KOPT-K1 (cell line): ENCODE measurements around the gene IL31.

Experiments
- H3K27ac ChIP-seq: fragments of 200-600 bp; sonication (generic); 2 replicates; pipeline ENCODE4 v1.5.1; 2016; ENCODE audit warnings: antibody characterized with exemption, mild to moderate bottlenecking, low read depth, low read length; ENCODE audit not compliant: poor library complexity, severe bottlenecking
- H3K36me3 ChIP-seq: fragments of 200-600 bp; sonication (generic); 2 replicates; pipeline ENCODE4 v1.5.1; 2017; ENCODE audit warnings: antibody characterized with exemption, mild to moderate bottlenecking, low read length, moderate library complexity; ENCODE audit not compliant: insufficient read depth
- H3K9me3 ChIP-seq: fragments of 200-600 bp; sonication (generic); 2 replicates; pipeline ENCODE4 v1.5.1; 2017; ENCODE audit warnings: antibody characterized with exemption, low read length, mild to moderate bottlenecking; ENCODE audit not compliant: insufficient read depth, poor library complexity, severe bottlenecking

The IL31 gene

GRCh38 chr12:122200541-122201175 is 26.6 kb upstream of the IL31 start:
- H3K36me3 ChIP-seq = peaks cover under 1% of the 10 kb centered on the region; the same call in 1 of the 2 replicates
- peaks cover 4% of the 10 kb centered on the region for H3K9me3 ChIP-seq
- no peak overlapping the region for H3K27ac ChIP-seq

- Histone ChIP-seq H3K27ac (no peak overlapping the region), H3K9me3 (peaks cover 13% of the 10 kb centered on the region), H3K36me3 (no peaks in the 10 kb centered on the region)
These were observed 25.7 kb upstream of the IL31 start for GRCh38 chr12:122199484-122200355.

- Histone ChIP-seq H3K36me3 (no peaks in the 10 kb centered on the region), H3K9me3 (peaks cover 15% of the 10 kb centered on the region), H3K27ac (no peak overlapping the region)
These were observed 23.6 kb upstream of the IL31 start for GRCh38 chr12:122197612-122197966.

- Histone ChIP-seq H3K27ac (no peak overlapping the region), H3K36me3 (no peaks in the 10 kb centered on the region), H3K9me3 (peaks cover 15% of the 10 kb centered on the region)
These were observed 21.4 kb upstream of the IL31 start for GRCh38 chr12:122195405-122195804.

GRCh38 chr12:122194804-122195203 is 20.8 kb upstream of the IL31 start:
- Histone ChIP-seq H3K36me3 (no peaks in the 10 kb centered on the region), H3K27ac (no peak overlapping the region), H3K9me3 (peaks cover 15% of the 10 kb centered on the region)

GRCh38 chr12:122192441-122192840 is 18.4 kb upstream of the IL31 start:
- H3K36me3 ChIP-seq = no peaks in the 10 kb centered on the region

GRCh38 chr12:122190842-122191668 is 17.0 kb upstream of the IL31 start:
- Histone ChIP-seq H3K27ac (no peak overlapping the region), H3K36me3 (no peaks in the 10 kb centered on the region), H3K9me3 (peaks cover 15% of the 10 kb centered on the region)

More at GRCh38 chr12:122192441-122192840, 18.4 kb upstream of the IL31 start:
- Histone ChIP-seq H3K9me3 (peaks cover 15% of the 10 kb centered on the region), H3K27ac (no peak overlapping the region)

GRCh38 chr12:122189626-122190475 is 15.8 kb upstream of the IL31 start:
- peaks cover 3% of the 10 kb centered on the region for H3K9me3 ChIP-seq
- no peak overlapping the region for H3K27ac ChIP-seq
- no peaks in the 10 kb centered on the region for H3K36me3 ChIP-seq

- no peaks in the 10 kb centered on the region for H3K9me3 ChIP-seq
These were observed 13.4 kb upstream of the IL31 start for GRCh38 chr12:122187466-122187865.

GRCh38 chr12:122185494-122186082 is 11.6 kb upstream of the IL31 start:
- Histone ChIP-seq H3K27ac (no peak overlapping the region), H3K9me3 (no peaks in the 10 kb centered on the region), H3K36me3 (no peaks in the 10 kb centered on the region)

More at GRCh38 chr12:122187466-122187865, 13.4 kb upstream of the IL31 start:
- Histone ChIP-seq H3K36me3 (no peaks in the 10 kb centered on the region), H3K27ac (no peak overlapping the region)

- Histone ChIP-seq H3K36me3 (no peaks in the 10 kb centered on the region), H3K27ac (no peak overlapping the region), H3K9me3 (no peaks in the 10 kb centered on the region)
These were observed 11.1 kb upstream of the IL31 start for GRCh38 chr12:122185079-122185478.

GRCh38 chr12:122184517-122184916 is 10.5 kb upstream of the IL31 start:
- no peaks in the 10 kb centered on the region for H3K9me3 ChIP-seq
- H3K36me3 ChIP-seq = no peaks in the 10 kb centered on the region
- H3K27ac ChIP-seq = no peak overlapping the region

- no peaks in the 10 kb centered on the region for H3K36me3 ChIP-seq
- no peak overlapping the region for H3K27ac ChIP-seq
- H3K9me3 ChIP-seq = no peaks in the 10 kb centered on the region
These were observed 9.5 kb upstream of the IL31 start for GRCh38 chr12:122183588-122183940.

- no peaks in the 10 kb centered on the region for H3K9me3 ChIP-seq
- no peak within 1 kb of the TSS for H3K27ac ChIP-seq
- no peaks in the 10 kb centered on the region for H3K36me3 ChIP-seq
These were observed 9.0 kb upstream of the IL31 start, which contains the start of gene LRRC43 for GRCh38 chr12:122182887-122183587. LRRC43 (plus strand) TSS chr12:122183123; CDS start chr12:122183145, 22 bp downstream.
